Dermis microvascular lymphatic vessel endothelial cell (primary cell): ENCODE results near the gene MRTO4. TPM values are rescaled to one million over a fixed set of nuclear protein-coding genes. Genes with fewer than 3 reads are reported as not detected.
"Not testable (repeated sequence)": the region's sequence is repeated elsewhere in the genome, so short reads cannot be mapped to it uniquely, and the experiment has no call there.

Source experiments
- DNase-seq, 2 donors: peaks; one replicate each; pipeline versions ENCODE4 v3.0.0 to v3.0.0-alpha.2; 2010; ENCODE audit warnings: low read depth in 2 of 2
- total RNA-seq: library from RNA; depleted of rRNA; stranded (reverse); fragments of >200 nt; gene quantifications from 2 replicates; pipeline ENCODE4 v1.2.1, GENCODE V29; 2014

MRTO4 gene
- total RNA-seq, 1 donor from 2014 or later = 19.4 TPM

DNA sequence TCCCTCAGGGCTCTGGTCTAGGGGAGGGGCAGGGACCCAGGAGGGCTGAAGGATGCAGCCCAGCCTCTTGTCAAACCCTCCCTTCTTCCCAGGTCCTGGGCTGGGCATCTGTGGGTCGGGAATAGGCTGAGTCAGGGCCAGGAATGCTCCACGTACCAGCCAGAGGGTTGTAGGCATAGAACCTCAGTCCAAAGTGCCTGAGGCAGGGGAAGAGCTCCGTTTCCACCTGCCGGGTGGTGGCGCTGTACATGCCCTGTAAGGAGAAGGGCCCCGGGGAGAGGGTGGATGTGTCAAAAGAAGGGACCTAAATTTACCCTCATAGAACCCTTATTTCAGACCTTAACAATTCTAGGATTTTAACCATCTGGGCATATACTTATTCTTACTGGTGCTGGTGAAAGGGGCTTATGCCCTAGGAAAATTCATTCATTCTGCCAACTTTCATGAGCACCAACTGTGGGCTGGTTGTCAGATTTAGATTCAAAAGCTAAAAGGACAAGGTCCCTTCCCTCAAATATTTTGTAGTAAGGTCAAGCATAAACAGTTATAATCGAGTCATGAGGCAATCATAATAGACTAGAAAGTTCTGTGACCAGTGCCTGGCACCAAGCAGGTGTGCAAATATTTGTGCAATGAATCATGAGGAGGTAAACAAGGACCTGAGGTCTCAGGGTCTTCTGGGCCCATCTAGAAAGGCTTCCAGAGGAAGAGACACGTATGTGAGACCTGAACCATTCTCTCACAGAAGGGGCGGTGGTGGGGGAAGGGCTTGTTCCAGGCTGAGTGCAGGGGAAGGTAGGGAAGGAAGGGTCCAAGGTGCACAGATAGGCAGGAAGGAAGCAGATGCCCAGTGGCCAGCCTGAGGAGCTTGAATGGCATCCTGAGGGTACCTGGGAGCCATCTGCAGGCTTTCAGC lies 18.1 kb downstream of the MRTO4 start:
- not testable (repeated sequence) for DNase-seq

DNA sequence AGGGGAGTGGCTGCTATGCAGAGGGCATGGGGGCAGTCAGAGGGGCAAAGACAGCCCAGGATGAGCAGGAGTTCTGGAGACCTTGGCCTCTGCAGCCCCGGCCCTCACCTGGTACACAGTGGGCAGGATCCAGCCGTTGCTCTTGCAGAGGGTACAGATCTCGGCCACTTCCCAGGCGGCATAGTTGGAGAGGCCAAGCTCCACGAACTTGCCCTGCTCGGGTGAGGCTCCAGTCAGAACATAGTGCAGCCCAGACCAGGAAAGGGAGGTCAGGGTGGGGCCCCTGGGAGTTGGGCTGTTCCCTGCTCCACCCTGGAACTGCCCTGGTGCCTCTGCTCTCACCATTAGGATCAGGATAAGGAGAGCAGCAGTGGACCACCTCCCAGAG lies 18.7 kb downstream of the MRTO4 start:
- not testable (repeated sequence) for DNase-seq

DNA sequence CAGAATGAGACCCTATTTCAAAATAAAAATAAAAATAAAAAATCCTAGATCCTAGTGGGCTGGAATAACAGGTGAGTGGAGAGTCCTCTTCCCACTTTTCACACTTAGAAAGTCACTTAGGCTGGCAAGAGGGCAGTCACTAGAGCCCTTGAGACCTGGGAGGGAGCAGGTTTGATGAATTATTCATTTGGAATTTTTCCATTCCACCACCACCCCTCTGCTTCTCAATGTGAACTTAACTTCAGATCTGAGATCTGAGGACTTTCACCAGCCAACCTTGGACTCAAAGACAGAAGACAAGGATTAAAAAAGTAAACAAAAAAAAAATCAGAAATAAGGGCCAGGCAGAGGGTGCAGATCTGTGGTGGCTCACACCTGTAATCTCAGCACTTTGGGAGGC lies 20.5 kb downstream of the MRTO4 start:
- DNase-seq = no peak

DNA sequence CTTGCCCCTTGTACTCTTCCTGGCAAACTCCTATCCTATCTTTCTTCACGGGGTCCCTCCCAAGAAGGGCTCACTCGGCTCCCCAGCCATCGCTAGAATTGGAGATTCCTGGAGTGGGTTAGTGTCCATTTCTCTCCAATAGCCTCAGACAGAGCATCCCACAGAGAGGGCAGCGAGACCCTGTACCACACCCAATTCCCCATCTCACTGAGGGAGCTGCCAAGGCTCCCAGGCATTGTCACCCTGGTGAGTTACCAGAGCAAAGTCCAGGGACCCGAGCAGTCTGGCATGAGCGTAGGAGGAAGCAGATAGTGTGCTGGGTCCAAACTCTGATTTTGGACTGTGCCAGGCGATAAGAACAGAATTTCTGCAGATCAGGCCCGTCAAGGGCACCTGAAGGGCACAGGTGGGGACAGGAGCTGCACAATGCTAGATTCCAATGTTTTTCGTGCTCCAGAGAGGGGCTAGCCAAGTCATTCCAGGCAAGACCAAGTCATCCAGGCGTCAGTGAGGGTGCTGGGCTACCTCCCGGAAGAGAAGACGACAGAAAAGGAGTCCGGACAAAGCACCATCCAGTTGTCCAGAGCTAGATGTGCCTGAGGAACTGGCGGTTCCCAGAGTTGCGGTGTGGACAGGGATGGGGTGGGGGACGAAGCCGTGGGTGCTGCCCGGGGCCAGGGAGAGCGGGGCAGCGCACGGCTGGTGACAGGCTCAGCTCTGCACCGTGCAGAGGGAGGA lies 21.7 kb downstream of the MRTO4 start:
- no peak for DNase-seq

DNA sequence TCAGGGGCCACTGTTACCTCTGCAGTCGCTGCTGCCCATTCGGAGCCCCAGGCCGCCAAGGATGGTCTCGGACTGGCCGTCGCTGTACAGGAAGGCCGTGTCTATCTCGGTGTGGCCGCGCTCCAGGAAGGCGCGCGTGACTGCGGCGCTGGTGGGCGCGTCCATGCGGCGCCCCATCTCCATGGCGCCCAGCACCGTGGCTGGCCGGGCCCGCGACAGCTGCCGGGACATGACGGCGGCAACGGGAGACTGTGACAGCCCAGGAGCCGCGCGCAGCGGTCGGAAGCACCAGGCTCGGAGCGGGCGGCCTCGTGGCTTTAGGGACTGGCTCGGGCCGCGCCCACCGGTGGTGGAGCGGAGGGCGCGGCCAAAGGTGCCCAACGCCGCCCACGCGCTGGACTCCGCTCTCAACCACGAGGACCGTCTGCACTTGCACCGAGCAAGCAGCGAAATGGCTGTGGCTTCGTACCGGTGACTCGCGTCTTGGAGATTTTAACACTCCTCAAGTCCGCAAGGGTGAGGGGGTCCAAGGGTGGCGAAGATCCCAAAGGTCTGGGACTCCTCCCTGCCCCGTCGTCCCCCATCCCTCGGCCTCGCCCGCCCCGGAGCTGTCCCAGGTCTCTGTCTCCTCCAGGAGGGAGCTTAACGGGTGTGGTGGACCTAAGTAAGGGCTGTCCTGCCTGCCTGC lies 22.4 kb downstream of the MRTO4 start:
- DNase-seq = not testable (repeated sequence)

DNA sequence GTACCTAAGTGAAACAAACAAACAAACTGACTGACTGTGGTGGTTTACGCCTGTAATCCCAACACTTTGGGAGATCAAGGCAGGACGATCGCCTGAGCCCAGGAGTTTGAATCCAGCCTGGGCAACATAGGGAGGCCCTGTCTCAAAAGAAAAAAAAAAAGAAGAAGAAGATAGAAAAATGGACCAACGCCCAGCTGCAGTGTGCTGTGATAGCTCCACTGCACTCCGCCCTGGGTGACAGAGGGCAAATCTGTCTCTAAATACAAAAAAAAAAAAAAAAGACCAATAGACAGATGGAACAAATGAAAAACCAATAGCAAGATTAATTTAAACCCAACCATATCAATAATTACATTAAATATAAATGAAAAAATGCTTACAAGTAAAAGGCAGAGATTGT lies 23.0 kb downstream of the MRTO4 start:
- no peak for DNase-seq

DNA sequence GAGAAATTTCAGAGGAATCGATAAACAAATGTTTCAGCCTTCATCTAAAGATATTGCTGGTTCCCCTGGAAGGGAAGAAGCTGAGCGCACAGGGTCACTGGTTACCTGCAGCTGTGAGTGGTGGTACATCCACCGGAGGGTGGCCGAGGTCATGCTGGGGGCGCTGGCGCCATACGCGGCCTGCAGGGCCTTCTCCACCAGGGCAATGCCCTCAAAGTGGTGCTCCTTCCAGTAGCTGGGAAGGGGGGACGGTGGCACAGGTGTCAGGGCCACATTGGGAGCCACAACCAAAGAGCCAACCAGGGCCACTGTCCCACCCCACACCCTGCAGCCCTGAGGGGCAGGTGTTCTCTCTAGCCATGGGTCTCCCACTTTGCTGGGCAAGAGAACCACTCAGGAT lies 32.3 kb downstream of the MRTO4 start:
- no peak for DNase-seq

DNA sequence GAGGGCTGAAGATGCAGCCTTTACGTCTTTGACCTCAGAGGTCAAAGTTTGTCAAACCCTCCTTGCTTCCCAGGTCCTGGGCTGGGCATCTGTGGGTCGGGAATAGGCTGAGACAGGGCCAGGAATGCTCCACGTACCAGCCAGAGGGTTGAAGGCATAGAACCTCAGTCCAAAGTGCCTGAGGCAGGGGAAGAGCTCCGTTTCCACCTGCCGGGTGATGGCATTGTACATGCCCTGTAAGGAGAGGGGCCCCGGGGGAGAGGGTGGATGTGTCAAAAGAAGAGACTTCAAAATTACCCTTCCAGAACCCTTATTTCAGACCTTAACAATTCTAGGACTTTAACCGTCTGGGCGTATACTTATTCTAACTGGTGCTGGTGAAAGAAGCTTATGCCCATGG lies 33.3 kb downstream of the MRTO4 start:
- DNase-seq = no peak

DNA sequence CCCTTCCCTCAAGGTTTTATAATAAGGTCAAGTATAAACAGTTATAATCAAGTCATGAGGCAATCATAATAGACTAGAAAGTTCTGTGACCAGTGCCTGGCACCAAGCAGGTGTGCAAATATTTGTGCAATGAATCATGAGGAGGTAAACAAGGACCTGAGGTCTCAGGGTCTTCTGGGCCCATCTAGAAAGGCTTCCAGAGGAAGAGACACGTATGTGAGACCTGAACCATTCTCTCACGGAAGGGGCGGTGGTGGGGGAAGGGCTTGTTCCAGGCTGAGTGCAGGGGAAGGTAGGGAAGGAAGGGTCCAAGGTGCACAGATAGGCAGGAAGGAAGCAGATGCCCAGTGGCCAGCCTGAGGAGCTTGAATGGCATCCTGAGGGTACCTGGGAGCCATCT lies 33.8 kb downstream of the MRTO4 start:
- not testable (repeated sequence) for DNase-seq

DNA sequence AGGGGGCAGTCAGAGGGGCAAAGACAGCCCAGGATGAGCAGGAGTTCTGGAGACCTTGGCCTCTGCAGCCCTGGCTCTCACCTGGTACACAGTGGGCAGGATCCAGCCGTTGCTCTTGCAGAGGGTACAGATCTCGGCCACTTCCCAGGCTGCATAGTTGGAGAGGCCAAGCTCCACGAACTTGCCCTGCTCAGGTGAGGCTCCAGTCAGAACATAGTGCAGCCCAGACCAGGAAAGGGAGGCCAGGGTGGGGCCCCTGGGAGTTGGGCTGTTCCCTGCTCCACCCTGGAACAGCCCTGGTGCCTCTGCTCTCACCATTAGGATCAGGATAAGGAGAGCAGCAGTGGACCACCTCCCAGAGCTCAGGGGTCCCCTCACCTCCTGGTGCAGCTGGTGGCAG lies 34.2 kb downstream of the MRTO4 start:
- DNase-seq = not testable (repeated sequence)

DNA sequence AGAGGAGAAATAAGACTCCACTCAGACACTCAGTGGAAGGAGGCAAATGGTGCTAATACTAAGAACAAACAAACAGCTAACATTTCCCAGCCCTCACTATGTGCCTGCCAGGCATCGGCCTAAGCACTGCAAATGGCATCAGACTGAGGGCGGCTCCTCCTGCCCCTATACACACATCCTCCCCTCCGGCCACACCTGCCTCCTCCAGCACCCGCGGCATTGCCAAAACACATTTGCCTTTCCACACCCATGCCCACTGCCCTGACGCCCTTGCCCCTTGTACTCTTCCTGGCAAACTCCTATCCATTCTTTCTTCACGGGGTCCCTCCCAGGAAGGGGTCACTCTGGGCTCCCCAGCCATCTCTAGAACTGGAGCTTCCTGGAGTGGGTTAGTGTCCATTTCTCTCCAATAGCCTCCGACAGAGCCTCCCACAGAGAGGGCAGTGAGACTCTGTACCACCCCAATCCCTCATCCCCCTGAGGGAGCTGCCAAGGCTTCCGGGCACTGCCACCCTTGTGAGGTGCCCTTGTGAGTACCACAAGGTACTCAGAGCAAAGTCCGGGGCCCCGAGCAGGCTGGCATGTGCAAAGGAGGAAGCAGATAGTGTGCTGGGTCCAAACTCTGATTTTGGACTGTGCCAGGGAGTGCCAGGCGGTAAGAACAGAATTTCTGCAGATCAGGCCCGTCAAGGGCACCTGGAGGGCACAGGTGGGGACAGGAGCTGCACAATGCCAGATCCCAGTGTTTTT lies 36.0 kb downstream of the MRTO4 start:
- DNase-seq = no peak

DNA sequence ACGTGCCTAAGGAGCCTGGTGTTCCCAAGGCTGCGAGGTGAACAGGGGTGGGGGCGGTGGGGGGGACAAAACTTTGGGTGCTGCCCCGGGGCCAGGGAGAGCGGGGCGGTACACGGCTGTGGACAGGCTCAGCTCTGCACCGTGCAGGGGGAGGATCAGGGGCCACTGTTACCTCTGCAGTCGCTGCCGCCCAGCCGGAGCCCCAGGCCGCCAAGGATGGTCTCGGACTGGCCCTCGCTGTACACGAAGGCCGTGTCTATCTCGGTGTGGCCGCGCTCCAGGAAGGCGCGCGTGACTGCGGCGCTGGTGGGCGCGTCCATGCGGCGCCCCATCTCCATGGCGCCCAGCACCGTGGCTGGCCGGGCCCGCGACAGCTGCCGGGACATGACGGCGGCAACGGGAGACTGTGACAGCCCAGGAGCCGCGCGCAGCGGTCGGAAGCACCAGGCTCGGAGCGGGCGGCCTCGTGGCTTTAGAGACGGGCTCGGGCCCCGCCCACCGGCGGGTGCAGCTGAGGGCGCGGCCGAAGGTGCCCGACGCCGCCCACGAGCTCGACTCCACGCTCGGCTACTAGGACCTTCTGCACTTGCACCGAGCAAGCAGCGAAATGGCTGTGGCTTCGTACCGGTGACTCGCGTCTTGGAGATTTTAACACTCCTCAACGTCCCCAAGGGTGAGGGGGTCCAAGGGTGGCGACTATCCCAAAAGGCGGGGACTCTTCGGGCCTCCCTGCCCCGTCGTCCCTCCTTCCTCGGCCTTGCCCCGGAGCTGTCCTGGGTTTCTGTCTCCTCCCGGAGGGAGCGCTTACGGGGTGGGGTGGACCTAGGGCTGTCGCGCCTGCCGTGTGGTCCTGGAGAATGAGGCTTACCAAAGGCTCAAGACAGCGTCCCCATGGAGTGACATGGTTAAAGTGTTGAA lies 37.0 kb downstream of the MRTO4 start, which contains the start of gene AKR7A3:
Gene AKR7A3, minus strand, starts transcription at position 447 of the 918 bp plus-strand sequence. Its CDS starts 61 bp downstream, at position 386.
- peak in 1 of 2 donors; percentile 26 for DNase-seq

DNA sequence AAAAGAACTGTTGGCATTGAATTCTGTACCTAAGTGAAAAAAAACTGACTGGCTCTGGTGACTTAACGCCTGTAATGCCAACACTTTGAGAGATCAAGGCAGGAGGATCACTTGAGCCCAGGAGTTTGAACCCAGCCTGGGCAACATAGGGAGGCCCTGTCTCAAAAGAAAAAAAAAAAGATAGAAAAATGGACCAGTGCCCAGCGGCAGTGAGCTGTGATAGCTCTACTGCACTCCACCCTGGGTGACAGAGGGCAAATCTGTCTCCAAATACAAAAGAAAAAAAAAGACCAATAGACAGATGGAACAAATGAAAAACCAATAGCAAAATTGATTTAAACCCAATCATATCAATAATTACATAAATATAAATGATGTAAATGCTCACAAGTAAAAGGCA lies 37.6 kb downstream of the MRTO4 start:
- DNase-seq = no peak

DNA sequence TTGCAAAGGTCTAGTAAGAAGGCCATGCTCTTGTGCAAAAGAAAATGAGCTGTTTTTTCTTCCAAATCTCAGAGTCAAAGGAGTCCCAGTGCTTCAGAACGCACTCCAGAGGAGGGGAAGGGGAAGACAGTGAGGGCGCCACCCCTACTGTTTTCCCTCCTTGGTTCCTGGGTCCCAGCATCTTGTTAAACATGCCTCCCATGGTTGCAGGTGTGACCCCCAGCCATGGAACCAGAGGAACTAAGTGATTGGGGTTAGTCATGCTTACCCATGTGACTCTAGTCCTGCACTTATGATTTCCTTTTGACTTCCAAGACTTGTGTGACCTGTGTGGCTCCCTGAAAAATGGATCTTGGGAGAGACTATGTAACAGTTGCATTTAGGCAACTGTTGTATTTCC lies 43.0 kb downstream of the MRTO4 start:
- DNase-seq = no peak

DNA sequence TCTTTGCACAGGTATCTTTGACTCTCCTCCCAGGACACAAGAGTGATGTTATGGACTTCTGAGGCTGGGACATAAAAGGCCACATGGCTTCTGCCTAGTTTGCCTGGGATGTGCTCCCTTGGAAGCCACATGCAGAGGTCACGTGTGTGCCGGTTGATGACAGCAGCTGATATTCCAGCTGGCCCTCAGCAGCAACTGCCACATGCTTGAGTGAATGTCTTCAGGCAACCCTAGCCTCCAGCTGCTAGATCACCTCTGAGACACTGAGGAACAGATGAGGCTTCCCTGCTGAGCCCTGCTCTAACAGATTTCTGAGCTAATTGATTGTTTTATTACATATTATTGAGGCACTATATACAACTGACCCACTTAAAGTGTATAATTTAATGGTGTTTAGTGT lies 48.6 kb downstream of the MRTO4 start:
- DNase-seq = no peak

DNA sequence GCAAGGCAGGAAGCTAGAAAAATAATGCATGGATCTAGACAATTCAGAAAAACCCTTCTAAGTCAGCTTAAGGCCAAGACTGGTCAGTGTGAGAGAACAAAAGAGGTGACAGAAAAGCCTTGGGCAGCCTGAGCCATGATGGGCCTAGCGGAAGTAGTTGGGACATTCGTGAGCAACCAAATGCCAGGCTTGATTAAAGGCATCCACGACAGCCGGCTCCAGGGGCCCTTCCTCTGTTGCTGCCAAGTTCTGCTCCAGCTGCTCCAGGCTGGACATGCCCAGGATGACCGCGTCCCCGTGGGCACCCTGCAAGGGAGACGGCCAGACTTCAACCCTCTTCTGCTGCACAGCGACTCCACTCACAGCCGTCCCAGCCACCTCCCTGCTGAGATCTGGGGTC lies 52.5 kb downstream of the MRTO4 start:
- DNase-seq = not testable (repeated sequence)

DNA sequence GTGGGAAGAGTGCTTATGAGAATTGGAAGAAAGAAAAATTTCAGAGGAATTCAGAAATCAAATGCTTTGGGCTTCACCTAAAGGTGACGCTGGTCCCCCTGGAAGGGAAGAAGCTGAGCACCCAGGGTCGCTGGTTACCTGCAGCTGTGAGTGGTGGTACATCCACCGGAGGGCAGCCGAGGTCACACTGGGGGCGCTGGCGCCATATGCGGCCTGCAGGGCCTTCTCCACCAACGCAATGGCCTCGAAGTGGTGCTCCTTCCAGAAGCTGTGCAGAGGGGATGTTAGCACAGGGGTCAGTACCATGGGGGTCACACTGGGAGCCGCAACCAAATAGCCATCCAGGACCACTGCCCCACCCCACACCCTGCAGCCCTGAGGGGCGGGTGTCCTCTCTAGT lies 54.3 kb downstream of the MRTO4 start:
- DNase-seq = no peak

DNA sequence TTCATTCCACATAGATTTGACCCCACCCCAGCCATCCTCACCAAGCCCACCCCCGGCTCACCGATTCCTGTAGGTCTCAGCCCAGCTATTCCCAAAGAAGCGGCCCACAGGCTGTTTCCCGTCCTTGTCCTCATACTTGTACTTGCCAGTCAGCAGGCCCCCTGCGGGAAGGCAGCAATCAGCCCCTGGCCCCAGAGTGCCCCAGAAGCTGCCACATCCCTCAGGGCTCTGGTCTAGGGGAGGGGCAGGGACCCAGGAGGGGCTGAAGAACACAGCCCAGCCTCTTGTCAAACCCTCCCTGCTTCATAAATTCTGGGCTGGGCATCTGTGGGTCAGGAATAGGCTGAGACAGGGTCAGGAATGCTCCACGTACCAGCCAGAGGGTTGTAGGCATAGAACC lies 55.3 kb downstream of the MRTO4 start:
- DNase-seq = no peak

DNA sequence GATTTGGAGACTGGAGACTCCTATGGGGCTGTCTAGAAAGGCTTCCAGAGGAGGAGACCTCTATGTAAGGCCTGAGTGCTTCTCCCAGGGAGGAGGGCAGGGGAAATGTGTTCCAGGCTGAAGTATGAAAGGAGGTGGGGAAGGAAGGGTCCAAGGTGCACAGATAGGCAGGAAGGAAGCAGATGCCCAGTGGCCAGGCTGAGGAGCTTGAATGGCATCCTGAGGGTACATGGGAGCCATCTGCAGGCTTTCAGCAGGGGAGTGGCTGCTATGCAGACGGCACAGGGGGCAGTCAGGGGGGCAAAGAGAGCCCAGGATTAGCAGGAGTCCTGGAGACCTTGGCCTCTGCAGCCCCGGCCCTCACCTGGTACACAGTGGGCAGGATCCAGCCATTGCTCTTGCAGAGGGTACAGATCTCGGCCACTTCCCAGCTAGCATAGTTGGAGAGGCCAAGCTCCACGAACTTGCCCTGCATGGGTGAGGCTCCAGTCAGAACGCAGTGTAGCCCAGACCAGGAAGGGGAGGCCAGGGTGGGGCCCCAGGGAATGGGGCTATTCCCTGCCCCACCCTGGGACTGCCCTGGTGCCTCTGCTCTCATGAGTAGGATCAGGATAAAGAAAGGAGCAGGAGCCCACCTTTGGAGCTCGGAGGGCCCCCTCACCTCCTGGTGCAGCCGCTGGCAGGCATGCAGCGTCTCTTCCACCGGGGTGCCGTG lies 56.3 kb downstream of the MRTO4 start:
- DNase-seq = no peak

DNA sequence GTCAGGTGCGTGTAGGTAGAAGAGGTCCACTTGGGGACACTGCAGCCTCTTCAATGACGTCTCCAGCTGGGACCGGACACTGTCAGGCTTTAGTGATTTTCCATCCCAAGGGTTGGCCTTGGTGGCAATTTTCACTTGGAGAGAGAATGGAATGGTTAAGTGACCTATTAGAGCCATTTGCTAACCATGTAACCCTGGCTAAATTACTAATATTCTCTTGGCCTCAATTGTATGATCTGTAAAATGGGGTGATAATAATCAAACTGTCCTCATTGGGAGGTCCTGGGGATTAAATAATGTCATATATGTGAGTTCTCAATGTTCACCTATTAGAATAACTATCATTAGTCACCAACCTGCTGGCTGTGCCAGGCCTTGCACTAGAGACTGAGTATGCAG lies 56.9 kb downstream of the MRTO4 start:
- DNase-seq = no peak
